ENCODE data around the gene GTF2H3.

GTF2H3 gene

GRCh38 chr12:123643911-123644310 lies 10.3 kb downstream of the GTF2H3 start:
- no peak for DNase-seq (ENCODE audit: low read depth)
- no peak for TF ChIP-seq CTCF (IDR thresholded peaks at IDR 0.05; ENCODE audit: insufficient read depth, low read depth, low read length, missing control alignments)
- H3K4me3 ChIP-seq (ENCODE audit: low read depth, low read length) = no peak overlapping the region

GRCh38 chr12:123645380-123645779 lies 11.8 kb downstream of the GTF2H3 start:
- no peak for DNase-seq (ENCODE audit: low read depth)
- TF ChIP-seq CTCF (IDR thresholded peaks at IDR 0.05; ENCODE audit: insufficient read depth, low read depth, low read length, missing control alignments) = no peak
- no peak overlapping the region for H3K4me3 ChIP-seq (ENCODE audit: low read depth, low read length)

GRCh38 chr12:123645878-123646277 lies 12.2 kb downstream of the GTF2H3 start:
- DNase-seq (ENCODE audit: low read depth) = no peak
- H3K4me3 ChIP-seq (ENCODE audit: low read depth, low read length) = no peak overlapping the region
- no peak for TF ChIP-seq CTCF (IDR thresholded peaks at IDR 0.05; ENCODE audit: insufficient read depth, low read depth, low read length, missing control alignments)

- no peak for DNase-seq (ENCODE audit: low read depth)
- TF ChIP-seq CTCF (IDR thresholded peaks at IDR 0.05; ENCODE audit: insufficient read depth, low read depth, low read length, missing control alignments) = no peak
- H3K4me3 ChIP-seq (ENCODE audit: low read depth, low read length) = no peak overlapping the region
Measured at GRCh38 chr12:123648401-123648800, 14.8 kb downstream of the GTF2H3 start.

- TF ChIP-seq CTCF (IDR thresholded peaks at IDR 0.05; ENCODE audit: insufficient read depth, low read depth, low read length, missing control alignments) = no peak
- H3K4me3 ChIP-seq (ENCODE audit: low read depth, low read length) = no peak overlapping the region
- DNase-seq (ENCODE audit: low read depth) = no peak
Measured at GRCh38 chr12:123654129-123654701, 20.6 kb downstream of the GTF2H3 start.

- TF ChIP-seq CTCF (IDR thresholded peaks at IDR 0.05; ENCODE audit: insufficient read depth, low read depth, low read length, missing control alignments) = no peak
- no peak overlapping the region for H3K4me3 ChIP-seq (ENCODE audit: low read depth, low read length)
- peak; percentile 75 for DNase-seq (ENCODE audit: low read depth)
Measured at GRCh38 chr12:123655420-123655819, 21.8 kb downstream of the GTF2H3 start.

- no peak for TF ChIP-seq CTCF (IDR thresholded peaks at IDR 0.05; ENCODE audit: insufficient read depth, low read depth, low read length, missing control alignments)
- DNase-seq (ENCODE audit: low read depth) = no peak
- no peak overlapping the region for H3K4me3 ChIP-seq (ENCODE audit: low read depth, low read length)
Measured at GRCh38 chr12:123656392-123656791, 22.8 kb downstream of the GTF2H3 start.

Measured in GM12865 (cell line).